SK-N-SH (cell line): Measurements from ENCODE around the gene NEUROG1. TPM values are rescaled to one million over a fixed set of nuclear protein-coding genes. Genes with fewer than 3 reads are reported as not detected.

Experiments
- CTCF ChIA-PET: fragments of 300-600, 350-600 bp; formaldehyde crosslinking; extraction: SDS; loops from one replicate; lab custom pipeline; 2021; lab: Yijun Ruan, JAX
- POLR2A ChIA-PET: fragments of 350-600 bp; sonication (Branson Sonifier 250); formaldehyde crosslinking; extraction: SDS; loops from one replicate; lab custom pipeline; 2020; ENCODE audit warnings: antibody characterized with exemption, inconsistent platforms; lab: Yijun Ruan, JAX
- DNase-seq: peaks from one replicate; pipeline ENCODE4 v3.0.0; 2012
- H2AFZ ChIP-seq: fragments of 200-600 bp; sonication (generic); 2 replicates; pipeline ENCODE4 v1.8.1; 2016; ENCODE audit warnings: antibody characterized with exemption, mild to moderate bottlenecking, low read depth
- H3F3A ChIP-seq: fragments of 200-600 bp; sonication (generic); replicated peaks from 2 replicates; pipeline ENCODE3; 2016; ENCODE audit warnings: antibody characterized with exemption, mild to moderate bottlenecking; ENCODE audit not compliant: insufficient read depth
- H3K27ac ChIP-seq, 2 experiments: fragments of 200-500 bp in 1 of 2; fragments of 200-600 bp in 1 of 2; sonication (Bioruptor generic) in 1 of 2; sonication (generic), shearing (Covaris generic) in 1 of 2; 2 replicates each; pipeline versions ENCODE4 v1.5.1 to v1.6.1; 2014 to 2016; ENCODE audit warnings: low read depth in 2 of 2, inconsistent platforms in 1 of 2, low read length in 1 of 2, mild to moderate bottlenecking in 1 of 2, mixed read lengths in 1 of 2
- H3K27me3 ChIP-seq: fragments of 200-600 bp; sonication (generic), shearing (Covaris generic); 2 replicates; pipeline ENCODE4 v1.6.1; 2016; ENCODE audit warnings: mixed run types; ENCODE audit not compliant: insufficient read depth
- H3K36me3 ChIP-seq, 2 experiments: fragments of 200-500 bp in 1 of 2; fragments of 200-600 bp in 1 of 2; sonication (Bioruptor generic) in 1 of 2; sonication (generic) in 1 of 2; replicated peaks in 1 of 2; 2 replicates each; pipeline versions ENCODE3 to v1.5.1; 2014 to 2016; ENCODE audit warnings: low read length in 1 of 2, mild to moderate bottlenecking in 1 of 2; ENCODE audit not compliant: insufficient read depth in 2 of 2, control insufficient read depth in 1 of 2
- H3K4me1 ChIP-seq, 2 experiments: fragments of 200-500 bp in 1 of 2; fragments of 200-600 bp in 1 of 2; sonication (Bioruptor generic) in 1 of 2; sonication (generic), shearing (Covaris generic) in 1 of 2; 2 replicates each; pipeline versions ENCODE4 v1.5.1 to v1.6.1; 2014 to 2016; ENCODE audit warnings: low read depth in 1 of 2, low read length in 1 of 2, mixed run types in 1 of 2; ENCODE audit not compliant: insufficient read depth in 2 of 2, control insufficient read depth in 1 of 2
- H3K4me2 ChIP-seq: fragments of 200-600 bp; sonication (generic), shearing (Covaris generic); 2 replicates; pipeline ENCODE4 v1.6.1; 2017; ENCODE audit warnings: mixed run types
- H3K4me3 ChIP-seq, 2 experiments: fragments of 200-500 bp in 1 of 2; fragments of 200-600 bp in 1 of 2; sonication (Bioruptor generic) in 1 of 2; sonication (generic), shearing (Covaris generic) in 1 of 2; 2 replicates each; pipeline versions ENCODE4 v1.5.1 to v1.8.1; 2014 to 2016; ENCODE audit warnings: low read depth in 2 of 2, inconsistent platforms in 1 of 2, low read length in 1 of 2, mild to moderate bottlenecking in 1 of 2, mixed read lengths in 1 of 2, moderate library complexity in 1 of 2
- H3K79me2 ChIP-seq: fragments of 200-600 bp; sonication (generic); 2 replicates; pipeline ENCODE4 v1.8.1; 2017; ENCODE audit warnings: mild to moderate bottlenecking; ENCODE audit not compliant: insufficient read depth
- H3K9ac ChIP-seq: fragments of 200-600 bp; sonication (generic); 2 replicates; pipeline ENCODE4 v1.6.1; 2017; ENCODE audit warnings: mixed run types
- H3K9me2 ChIP-seq: fragments of 200-600 bp; sonication (generic); 2 replicates; pipeline ENCODE4 v1.6.1; 2017; ENCODE audit warnings: mixed run types
- H3K9me3 ChIP-seq: fragments of 200-600 bp; sonication (generic); 2 replicates; pipeline ENCODE4 v1.6.1; 2017; ENCODE audit warnings: mixed run types, mild to moderate bottlenecking, moderate library complexity
- H4K20me1 ChIP-seq: fragments of 200-600 bp; sonication (generic); 2 replicates; pipeline ENCODE4 v1.6.1; 2017; ENCODE audit warnings: mild to moderate bottlenecking, mixed run types; ENCODE audit not compliant: insufficient read depth
- CHD2 ChIP-seq: fragments of 150-350 bp; IDR thresholded peaks from 2 replicates; pipeline ENCODE4 v1.6.1; 2018; ENCODE audit warnings: low read length; ENCODE audit not compliant: partially characterized antibody
- FOXJ3 ChIP-seq: sonication (generic); formaldehyde crosslinking; IDR thresholded peaks from 2 replicates; pipeline ENCODE4 v1.5.1; 2020; ENCODE audit warnings: mild to moderate bottlenecking, missing genetic modification reagents
- FOXM1 ChIP-seq: IDR thresholded peaks from 2 replicates; pipeline ENCODE4 v1.4.0; 2012; ENCODE audit warnings: low read depth, mild to moderate bottlenecking
- GATA2 ChIP-seq: sonication (generic); formaldehyde crosslinking; IDR thresholded peaks from 2 replicates; pipeline ENCODE4 v1.5.0; 2020; ENCODE audit warnings: mild to moderate bottlenecking, missing genetic modification reagents
- NRF1 ChIP-seq: IDR thresholded peaks from 2 replicates; pipeline ENCODE4 v1.6.1; 2012; ENCODE audit warnings: low read depth, mild to moderate bottlenecking, low read length
- RAD21 ChIP-seq: IDR thresholded peaks from 2 replicates; pipeline ENCODE4 v1.6.1; 2012; ENCODE audit warnings: mild to moderate bottlenecking, low read length
- RCOR1 ChIP-seq: fragments of 150-350 bp; IDR thresholded peaks from 2 replicates; pipeline ENCODE4 v1.6.1; 2017; ENCODE audit warnings: antibody characterized with exemption, low read length
- SMC3 ChIP-seq: IDR thresholded peaks from 2 replicates; pipeline ENCODE4 v1.6.1; 2012; ENCODE audit warnings: low read depth, low read length, improper control_type of control experiment
- WGBS: methylation state at CpG from one replicate; pipeline ENCODE4 v1.1.6; 2017; ENCODE audit warnings: low lambda C conversion rate; 5-methylcytosine and 5-hydroxymethylcytosine counted together
- polyA plus RNA-seq, 3 experiments: library from polyadenylated mRNA; depleted of rRNA; stranded (reverse); fragments of >200 nt; gene quantifications; 2 replicates each; pipeline ENCODE4 v1.2.3, GENCODE V29; 2012
- TF ChIP-seq, protein P1 (sequence below): fragments of 200-600 bp; sonication (generic); IDR thresholded peaks from 2 replicates; pipeline ENCODE4 v1.6.1; 2017; ENCODE audit warnings: antibody characterized with exemption, mild to moderate bottlenecking, moderate library complexity
- TF ChIP-seq, protein P2 (sequence below): IDR thresholded peaks from 2 replicates; pipeline ENCODE4 v1.4.0; 2012; ENCODE audit warnings: low read depth, borderline replicate concordance

The NEUROG1 gene
- polyA plus RNA-seq, 1 of the 3 experiments (the other 2 are of a cell fraction), result not detected

DNA sequence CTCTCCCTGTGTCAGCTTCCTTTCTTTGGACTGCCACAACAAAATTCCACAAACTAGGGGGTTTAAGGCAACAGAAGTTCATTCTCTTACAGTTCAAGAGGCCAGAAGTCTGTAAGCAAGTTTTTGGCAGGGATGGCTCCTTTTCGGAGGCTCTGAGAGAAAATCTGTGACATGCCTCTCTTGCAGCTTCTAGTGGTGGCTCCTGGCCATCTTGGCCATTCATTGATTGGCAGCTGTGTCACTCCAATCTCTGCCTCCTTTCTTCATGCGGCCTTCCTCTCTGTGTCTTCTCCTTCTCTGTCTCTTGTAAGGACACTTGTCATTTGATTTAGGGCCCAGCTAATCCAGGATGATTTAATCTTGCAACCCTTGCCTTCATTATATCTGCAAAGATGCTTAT is 2.0 kb upstream of the NEUROG1 start:
- Histone ChIP-seq H3K27ac (no peak overlapping the region), H3K36me3 (no peaks in the 10 kb centered on the region), H4K20me1 (no peaks in the 10 kb centered on the region), H3K4me1 (no peaks in the 10 kb centered on the region), H3K9ac (no peak overlapping the region), H3F3A (no peaks in the 10 kb centered on the region), H3K27me3 (peaks cover 85% of the 10 kb centered on the region), H3K9me2 (no peaks in the 10 kb centered on the region), H3K9me3 (no peaks in the 10 kb centered on the region), H3K4me3 (no peak overlapping the region), H3K79me2 (no peaks in the 10 kb centered on the region), H2AFZ (no peak overlapping the region), H3K4me2 (no peak overlapping the region)
- POLR2A ChIA-PET, result no interaction called here
- 46% methylated on average over 2 of the region's 2 CpGs for whole genome bisulfite sequencing
- DNase-seq, result no peak
- CTCF ChIA-PET, result interaction anchor here (0.9 to 1.4 kb wide), 6 partner anchors 14 to 82 kb away, joined by 3 to 8 read pairs (median 4); no protein-coding TSS in a partner anchor
- no peak for TF ChIP-seq SMC3
- no peak for TF ChIP-seq GATA2 (CRISPR knock-in tag)
- no peak for TF ChIP-seq NRF1
- TF ChIP-seq FOXM1, result no peak
- no peak for TF ChIP-seq RAD21
- TF ChIP-seq FOXJ3 (CRISPR knock-in tag), result no peak

DNA sequence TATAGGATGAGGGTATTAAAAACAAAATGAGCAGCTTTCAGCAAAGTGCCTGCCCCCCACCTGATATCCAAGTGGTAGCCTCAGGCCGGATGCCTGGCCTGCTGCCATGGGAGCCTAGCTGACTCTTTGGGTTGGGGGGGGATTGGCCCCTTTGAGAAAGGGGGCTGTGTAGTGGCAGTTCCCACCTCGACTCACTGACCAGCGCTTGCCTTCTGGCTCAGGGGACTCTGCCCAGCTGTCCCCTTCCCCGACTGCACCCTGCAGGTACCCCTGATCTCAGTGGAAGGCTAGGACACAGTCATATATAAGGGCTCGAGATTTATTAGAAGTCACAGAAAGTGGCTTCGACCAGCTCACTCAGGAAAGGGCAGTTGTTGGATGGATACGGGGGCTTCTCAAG is 1.5 kb upstream of the NEUROG1 start:
- Histone ChIP-seq H3K9me3 (no peaks in the 10 kb centered on the region), H3K4me2 (no peak overlapping the region), H3K4me3 (no peak overlapping the region), H3F3A (no peaks in the 10 kb centered on the region), H3K9me2 (no peaks in the 10 kb centered on the region), H3K79me2 (no peaks in the 10 kb centered on the region), H4K20me1 (no peaks in the 10 kb centered on the region), H3K9ac (no peak overlapping the region), H3K36me3 (no peaks in the 10 kb centered on the region), H3K4me1 (no peaks in the 10 kb centered on the region), H3K27ac (no peak overlapping the region), H3K27me3 (peaks cover 85% of the 10 kb centered on the region), H2AFZ (no peak overlapping the region)
- CTCF ChIA-PET, result interaction anchor here (0.9 to 1.4 kb wide), 7 partner anchors 15 to 81 kb away, joined by 3 to 8 read pairs (median 4); no protein-coding TSS in a partner anchor
- no peak for TF ChIP-seq CHD2
- TF ChIP-seq RCOR1, result no peak
- TF ChIP-seq, protein P1, sequence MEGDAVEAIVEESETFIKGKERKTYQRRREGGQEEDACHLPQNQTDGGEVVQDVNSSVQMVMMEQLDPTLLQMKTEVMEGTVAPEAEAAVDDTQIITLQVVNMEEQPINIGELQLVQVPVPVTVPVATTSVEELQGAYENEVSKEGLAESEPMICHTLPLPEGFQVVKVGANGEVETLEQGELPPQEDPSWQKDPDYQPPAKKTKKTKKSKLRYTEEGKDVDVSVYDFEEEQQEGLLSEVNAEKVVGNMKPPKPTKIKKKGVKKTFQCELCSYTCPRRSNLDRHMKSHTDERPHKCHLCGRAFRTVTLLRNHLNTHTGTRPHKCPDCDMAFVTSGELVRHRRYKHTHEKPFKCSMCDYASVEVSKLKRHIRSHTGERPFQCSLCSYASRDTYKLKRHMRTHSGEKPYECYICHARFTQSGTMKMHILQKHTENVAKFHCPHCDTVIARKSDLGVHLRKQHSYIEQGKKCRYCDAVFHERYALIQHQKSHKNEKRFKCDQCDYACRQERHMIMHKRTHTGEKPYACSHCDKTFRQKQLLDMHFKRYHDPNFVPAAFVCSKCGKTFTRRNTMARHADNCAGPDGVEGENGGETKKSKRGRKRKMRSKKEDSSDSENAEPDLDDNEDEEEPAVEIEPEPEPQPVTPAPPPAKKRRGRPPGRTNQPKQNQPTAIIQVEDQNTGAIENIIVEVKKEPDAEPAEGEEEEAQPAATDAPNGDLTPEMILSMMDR, result no peak
- TF ChIP-seq, protein P2, sequence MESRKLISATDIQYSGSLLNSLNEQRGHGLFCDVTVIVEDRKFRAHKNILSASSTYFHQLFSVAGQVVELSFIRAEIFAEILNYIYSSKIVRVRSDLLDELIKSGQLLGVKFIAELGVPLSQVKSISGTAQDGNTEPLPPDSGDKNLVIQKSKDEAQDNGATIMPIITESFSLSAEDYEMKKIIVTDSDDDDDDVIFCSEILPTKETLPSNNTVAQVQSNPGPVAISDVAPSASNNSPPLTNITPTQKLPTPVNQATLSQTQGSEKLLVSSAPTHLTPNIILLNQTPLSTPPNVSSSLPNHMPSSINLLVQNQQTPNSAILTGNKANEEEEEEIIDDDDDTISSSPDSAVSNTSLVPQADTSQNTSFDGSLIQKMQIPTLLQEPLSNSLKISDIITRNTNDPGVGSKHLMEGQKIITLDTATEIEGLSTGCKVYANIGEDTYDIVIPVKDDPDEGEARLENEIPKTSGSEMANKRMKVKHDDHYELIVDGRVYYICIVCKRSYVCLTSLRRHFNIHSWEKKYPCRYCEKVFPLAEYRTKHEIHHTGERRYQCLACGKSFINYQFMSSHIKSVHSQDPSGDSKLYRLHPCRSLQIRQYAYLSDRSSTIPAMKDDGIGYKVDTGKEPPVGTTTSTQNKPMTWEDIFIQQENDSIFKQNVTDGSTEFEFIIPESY, result no peak
- POLR2A ChIA-PET, result no interaction called here
- DNase-seq, result no peak
- 22% methylated on average over 6 of the region's 7 CpGs for WGBS
